22Rv1 (cell line): ENCODE data around the gene RHOH.

Experiments used
- ZFX ChIP-seq: fragments of 450-650 bp; IDR thresholded peaks from 2 replicates; pipeline ENCODE4 v1.6.1; 2017; ENCODE audit warnings: antibody characterized with exemption, borderline replicate concordance
- TF ChIP-seq, protein P1 (sequence below): fragments of 450-650 bp; IDR thresholded peaks from 2 replicates; pipeline ENCODE4 v1.5.1; 2017; ENCODE audit warnings: mild to moderate bottlenecking

DNA sequence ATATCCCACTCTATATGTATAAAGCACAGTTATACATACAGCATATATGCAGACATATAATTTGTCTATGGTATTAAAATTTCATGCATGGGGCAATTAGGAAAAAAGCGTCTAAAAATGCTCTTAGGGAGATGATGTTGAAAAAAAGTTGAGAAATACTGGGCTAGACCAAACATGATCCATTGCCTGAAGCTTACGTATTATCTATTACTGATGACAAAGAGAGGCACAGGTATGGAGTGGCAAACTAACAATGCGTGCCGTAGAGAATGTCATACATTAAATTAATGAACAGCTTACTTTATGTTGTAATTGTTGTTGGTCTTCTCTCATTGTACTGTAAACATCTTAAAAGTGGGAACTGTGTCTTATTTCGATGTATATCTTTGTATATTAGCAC is 13.9 kb downstream of the RHOH start:
- TF ChIP-seq, protein P1, sequence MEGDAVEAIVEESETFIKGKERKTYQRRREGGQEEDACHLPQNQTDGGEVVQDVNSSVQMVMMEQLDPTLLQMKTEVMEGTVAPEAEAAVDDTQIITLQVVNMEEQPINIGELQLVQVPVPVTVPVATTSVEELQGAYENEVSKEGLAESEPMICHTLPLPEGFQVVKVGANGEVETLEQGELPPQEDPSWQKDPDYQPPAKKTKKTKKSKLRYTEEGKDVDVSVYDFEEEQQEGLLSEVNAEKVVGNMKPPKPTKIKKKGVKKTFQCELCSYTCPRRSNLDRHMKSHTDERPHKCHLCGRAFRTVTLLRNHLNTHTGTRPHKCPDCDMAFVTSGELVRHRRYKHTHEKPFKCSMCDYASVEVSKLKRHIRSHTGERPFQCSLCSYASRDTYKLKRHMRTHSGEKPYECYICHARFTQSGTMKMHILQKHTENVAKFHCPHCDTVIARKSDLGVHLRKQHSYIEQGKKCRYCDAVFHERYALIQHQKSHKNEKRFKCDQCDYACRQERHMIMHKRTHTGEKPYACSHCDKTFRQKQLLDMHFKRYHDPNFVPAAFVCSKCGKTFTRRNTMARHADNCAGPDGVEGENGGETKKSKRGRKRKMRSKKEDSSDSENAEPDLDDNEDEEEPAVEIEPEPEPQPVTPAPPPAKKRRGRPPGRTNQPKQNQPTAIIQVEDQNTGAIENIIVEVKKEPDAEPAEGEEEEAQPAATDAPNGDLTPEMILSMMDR, result no peak
- TF ChIP-seq ZFX, result no peak
